ENCODE measurements around the gene C16orf96. TPM values are rescaled to one million over a fixed set of nuclear protein-coding genes. Genes with fewer than 3 reads are reported as not detected.

The C16orf96 gene
- total and polyA plus RNA-seq, 2 of the 13 experiments (the other 11 are each of a cell fraction or from before 2014, with no cell fraction given) = 0.03 TPM; not detected in 1

DNA sequence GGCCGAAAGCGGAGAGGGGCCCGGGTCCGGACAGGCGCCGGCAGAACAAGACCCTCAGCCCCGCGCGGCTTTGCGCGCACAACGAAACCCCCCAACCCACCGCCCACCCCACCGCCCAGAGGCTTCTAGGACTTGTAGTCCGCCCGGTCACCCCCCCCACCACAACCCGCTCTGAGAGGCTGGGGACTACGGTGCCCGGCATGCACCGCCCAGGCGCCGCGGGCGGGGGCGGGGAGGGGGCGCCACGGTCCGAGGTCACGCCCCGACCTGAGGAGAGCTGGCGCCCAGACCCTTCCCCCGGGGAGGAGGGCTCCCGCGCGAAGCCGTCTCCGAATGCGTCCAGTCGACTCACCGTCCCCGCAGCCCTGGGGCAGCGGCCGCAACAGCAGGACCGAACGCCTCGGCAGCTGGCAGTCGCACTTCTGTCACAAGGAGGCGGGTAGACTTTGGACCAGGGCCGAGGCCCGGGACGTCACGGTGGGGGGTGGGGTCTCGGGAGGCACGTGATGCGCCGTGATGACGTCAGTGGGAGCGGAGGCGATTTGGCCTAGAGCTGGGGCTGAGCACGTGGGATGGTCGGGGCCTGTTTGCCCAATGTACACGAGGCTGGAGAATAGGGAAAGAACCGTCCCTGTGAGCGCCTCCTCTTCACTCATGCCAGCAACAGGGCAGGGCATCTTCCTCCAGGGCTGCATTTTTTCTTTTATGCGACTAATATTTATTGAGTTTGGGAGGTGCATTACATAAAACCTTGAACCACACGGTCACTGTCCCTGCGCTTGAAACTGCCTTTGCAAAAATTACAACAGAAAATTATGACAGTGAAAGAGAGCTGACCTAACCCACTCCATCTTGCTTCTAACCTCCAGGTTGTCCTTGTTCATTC is 17.5 kb upstream of the C16orf96 start, which contains the start of gene CDIP1 (continued):
- TF ChIP-seq, protein P1, sequence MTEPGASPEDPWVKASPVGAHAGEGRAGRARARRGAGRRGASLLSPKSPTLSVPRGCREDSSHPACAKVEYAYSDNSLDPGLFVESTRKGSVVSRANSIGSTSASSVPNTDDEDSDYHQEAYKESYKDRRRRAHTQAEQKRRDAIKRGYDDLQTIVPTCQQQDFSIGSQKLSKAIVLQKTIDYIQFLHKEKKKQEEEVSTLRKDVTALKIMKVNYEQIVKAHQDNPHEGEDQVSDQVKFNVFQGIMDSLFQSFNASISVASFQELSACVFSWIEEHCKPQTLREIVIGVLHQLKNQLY (CRISPR knock-in tag; IDR thresholded peaks at IDR 0.05) = peak; percentile 94
- TF ChIP-seq SP4 (CRISPR knock-in tag; IDR thresholded peaks at IDR 0.05) (peak; percentile 97), ZMYM3 (CRISPR knock-in tag; IDR thresholded peaks at IDR 0.05) (peak; percentile 60; the same call in 1 of the 2 replicates), AGO2 (optimal IDR thresholded peaks at IDR 0.05; ENCODE audit: low read depth, low read length) (no peak), JUN (CRISPR knock-in tag; IDR thresholded peaks at IDR 0.05) (peak; percentile 96), ZNF883 (CRISPR knock-in tag; IDR thresholded peaks at IDR 0.05; ENCODE audit: not compliant biosample characterization) (peak; percentile 99), ADNP (CRISPR knock-in tag; IDR thresholded peaks at IDR 0.05) (0 out of 2 replicates have a peak, but pooled peaks have one; percentile 19), POLR2AphosphoS2 (IDR thresholded peaks at IDR 0.05; ENCODE audit: low read depth, low read length) (peak; percentile 93; the same call in 1 of the 2 replicates), NR1H2 (CRISPR knock-in tag; IDR thresholded peaks at IDR 0.05; ENCODE audit: borderline replicate concordance, low read depth) (peak; percentile 98), ZNF558 (CRISPR knock-in tag; IDR thresholded peaks at IDR 0.05; ENCODE audit: borderline replicate concordance) (peak; percentile 100; the same call in 1 of the 2 replicates), RFX5 (IDR thresholded peaks at IDR 0.05; ENCODE audit: low read depth, low read length) (peak; percentile 76), ZNF614 (CRISPR knock-in tag; IDR thresholded peaks at IDR 0.05; ENCODE audit: borderline replicate concordance) (peak; percentile 98), REPIN1 (CRISPR knock-in tag; IDR thresholded peaks at IDR 0.05; ENCODE audit: borderline replicate concordance, low read depth) (peak; percentile 100), ZNF468 (CRISPR knock-in tag; IDR thresholded peaks at IDR 0.05) (peak; percentile 97; the same call in 1 of the 2 replicates), TBX2 (CRISPR knock-in tag; IDR thresholded peaks at IDR 0.05; ENCODE audit: borderline replicate concordance) (peak; percentile 92), MTF2 (CRISPR knock-in tag; IDR thresholded peaks at IDR 0.05; ENCODE audit: borderline replicate concordance) (0 out of 2 replicates have a peak, but pooled peaks have one; percentile 40), TCF12 (IDR thresholded peaks at IDR 0.05) (no peak), TCF12 (CRISPR knock-in tag; IDR thresholded peaks at IDR 0.05) (peak; percentile 91; the same call in 1 of the 2 replicates)
- TF ChIP-seq, protein P2, sequence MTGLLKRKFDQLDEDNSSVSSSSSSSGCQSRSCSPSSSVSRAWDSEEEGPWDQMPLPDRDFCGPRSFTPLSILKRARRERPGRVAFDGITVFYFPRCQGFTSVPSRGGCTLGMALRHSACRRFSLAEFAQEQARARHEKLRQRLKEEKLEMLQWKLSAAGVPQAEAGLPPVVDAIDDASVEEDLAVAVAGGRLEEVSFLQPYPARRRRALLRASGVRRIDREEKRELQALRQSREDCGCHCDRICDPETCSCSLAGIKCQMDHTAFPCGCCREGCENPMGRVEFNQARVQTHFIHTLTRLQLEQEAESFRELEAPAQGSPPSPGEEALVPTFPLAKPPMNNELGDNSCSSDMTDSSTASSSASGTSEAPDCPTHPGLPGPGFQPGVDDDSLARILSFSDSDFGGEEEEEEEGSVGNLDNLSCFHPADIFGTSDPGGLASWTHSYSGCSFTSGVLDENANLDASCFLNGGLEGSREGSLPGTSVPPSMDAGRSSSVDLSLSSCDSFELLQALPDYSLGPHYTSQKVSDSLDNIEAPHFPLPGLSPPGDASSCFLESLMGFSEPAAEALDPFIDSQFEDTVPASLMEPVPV (CRISPR knock-in tag; IDR thresholded peaks at IDR 0.05) = peak; percentile 100
- TF ChIP-seq, protein P3, sequence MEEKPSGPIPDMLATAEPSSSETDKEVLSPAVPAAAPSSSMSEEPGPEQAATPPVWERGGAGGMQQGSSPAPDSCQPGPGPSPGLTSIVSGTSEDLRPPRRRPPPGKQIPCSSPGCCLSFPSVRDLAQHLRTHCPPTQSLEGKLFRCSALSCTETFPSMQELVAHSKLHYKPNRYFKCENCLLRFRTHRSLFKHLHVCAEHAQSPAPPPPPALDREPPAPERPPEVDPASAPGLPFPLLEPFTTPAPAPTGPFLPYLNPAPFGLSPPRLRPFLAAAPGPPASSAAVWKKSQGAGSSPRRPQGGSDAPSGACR (CRISPR knock-in tag; IDR thresholded peaks at IDR 0.05) = peak; percentile 95
- TF ChIP-seq, protein P4, sequence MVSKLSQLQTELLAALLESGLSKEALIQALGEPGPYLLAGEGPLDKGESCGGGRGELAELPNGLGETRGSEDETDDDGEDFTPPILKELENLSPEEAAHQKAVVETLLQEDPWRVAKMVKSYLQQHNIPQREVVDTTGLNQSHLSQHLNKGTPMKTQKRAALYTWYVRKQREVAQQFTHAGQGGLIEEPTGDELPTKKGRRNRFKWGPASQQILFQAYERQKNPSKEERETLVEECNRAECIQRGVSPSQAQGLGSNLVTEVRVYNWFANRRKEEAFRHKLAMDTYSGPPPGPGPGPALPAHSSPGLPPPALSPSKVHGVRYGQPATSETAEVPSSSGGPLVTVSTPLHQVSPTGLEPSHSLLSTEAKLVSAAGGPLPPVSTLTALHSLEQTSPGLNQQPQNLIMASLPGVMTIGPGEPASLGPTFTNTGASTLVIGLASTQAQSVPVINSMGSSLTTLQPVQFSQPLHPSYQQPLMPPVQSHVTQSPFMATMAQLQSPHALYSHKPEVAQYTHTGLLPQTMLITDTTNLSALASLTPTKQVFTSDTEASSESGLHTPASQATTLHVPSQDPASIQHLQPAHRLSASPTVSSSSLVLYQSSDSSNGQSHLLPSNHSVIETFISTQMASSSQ (IDR thresholded peaks at IDR 0.05; ENCODE audit: low read depth) = no peak
- TF ChIP-seq, protein P4 (CRISPR knock-in tag; IDR thresholded peaks at IDR 0.05; ENCODE audit: borderline replicate concordance) = peak; percentile 85

All from HepG2 (cell line).